CD4-positive, alpha-beta T cell treated with Interferon alpha-2 for 1 hour (primary cell): ENCODE results near the gene NSUN5.
"Not testable (repeated sequence)": the region's sequence is repeated elsewhere in the genome, so short reads cannot be mapped to it uniquely, and the experiment has no call there.

Experiments
- DNase-seq, 2 donors: peaks; one replicate each; pipeline ENCODE4 v3.0.0-alpha.2; 2020 to 2022

NSUN5 gene

DNA sequence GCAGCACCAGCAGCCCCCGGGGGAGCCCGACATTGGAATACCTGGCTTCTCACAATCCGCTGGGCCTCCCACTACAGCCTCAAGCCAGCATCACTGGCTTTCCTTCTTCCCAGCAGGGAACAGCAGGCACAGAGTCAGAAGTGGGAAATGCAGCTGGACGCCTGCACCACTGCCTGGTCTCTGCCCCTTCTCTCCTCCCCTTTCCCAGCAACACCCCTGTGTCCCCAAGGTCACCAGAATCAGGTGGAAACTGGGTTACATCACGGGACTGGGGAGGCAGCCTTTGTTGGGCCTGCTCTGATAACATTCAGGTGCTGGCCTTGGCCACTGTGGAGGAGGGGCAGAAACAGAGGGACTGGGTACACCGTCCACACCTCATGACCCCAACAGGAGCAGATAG is 16.8 kb upstream of the NSUN5 start:
- not testable (repeated sequence) for DNase-seq

DNA sequence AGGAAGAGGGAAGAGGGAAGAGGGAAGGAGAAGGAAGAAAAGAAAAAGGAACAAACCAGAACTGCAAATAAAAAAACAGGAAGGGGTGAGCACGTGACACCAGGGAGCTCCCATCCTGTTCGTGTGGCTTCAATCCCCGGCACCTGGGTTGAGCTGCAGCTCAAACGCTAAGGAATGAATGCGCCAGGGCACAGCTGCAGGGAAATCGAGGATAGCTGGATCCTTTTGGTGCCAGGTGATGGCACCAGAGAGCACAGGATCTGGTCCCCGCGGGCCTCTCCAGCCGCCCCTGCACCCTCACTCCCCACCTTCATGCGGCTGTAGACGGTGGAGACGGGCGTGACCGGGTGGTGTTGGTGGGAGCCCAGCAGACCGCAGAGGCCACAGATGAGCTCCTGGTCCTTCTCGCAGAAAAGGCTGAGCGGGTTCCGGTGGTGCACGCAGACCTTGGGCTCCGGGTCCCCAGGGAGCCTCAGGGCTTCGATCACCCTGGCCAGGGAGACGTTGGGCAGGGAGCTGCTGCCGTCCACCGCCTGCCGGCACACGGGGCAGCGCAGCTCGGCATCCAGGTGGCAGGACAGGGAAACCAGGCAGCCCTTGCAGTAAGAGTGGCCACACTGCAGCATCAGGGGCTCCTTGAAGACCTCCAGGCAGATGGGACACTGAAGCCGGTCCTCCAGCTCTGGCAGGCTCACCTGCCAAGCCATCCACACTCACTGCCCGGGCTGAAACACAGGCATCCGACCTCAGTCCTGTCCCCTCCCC is 15.6 kb upstream of the NSUN5 start:
- peak; percentile 31 to 55 for DNase-seq

DNA sequence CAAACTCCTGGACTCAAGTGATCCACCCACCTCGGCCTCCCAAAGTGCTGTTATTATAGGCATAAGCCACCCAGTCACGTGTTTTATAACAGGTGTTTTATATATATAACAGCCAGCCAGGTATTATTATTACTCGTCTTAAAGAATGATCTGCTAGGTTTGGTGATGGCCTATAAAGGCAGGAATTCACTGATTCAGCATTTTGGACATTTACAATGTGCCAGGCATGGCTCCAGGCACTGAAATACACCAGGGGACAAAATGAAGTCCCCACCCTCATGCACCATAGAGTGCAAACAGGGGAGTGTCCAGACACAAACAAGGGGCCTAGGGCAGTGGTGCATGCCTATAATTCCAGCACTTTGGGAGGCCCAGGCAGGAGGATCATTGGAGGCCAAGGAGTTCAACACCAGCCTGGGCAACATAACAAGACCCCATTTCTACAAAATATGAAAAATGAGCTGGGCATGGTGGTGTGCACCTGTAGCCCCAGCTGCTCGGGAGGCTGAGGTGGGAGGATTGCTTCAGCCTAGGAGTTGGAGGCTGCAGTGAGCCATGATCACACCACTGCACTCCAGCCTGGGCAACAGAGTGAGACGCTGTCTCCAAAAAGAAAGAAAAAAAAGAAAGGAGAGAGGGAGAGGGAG is 14.9 kb upstream of the NSUN5 start:
- not testable (repeated sequence) for DNase-seq

DNA sequence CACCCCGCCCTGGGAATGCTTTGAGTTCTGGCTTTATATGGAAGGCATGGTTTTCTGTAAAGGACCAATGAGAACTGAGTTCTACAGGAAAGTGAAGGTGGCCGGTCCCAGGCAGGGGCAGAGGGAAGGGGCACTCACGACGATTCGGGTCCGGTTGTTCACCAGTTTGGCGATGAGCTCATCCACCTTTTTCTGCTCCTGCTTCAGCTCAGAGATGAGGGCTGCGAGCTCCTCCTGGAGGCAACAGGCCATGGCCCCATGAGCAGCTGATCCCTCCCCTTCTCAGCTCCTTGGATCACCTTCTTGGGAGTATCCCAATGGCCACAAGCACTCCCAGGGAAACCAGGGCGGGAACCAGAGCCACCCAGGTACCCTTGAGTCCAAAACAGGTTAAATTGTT is 11.4 kb upstream of the NSUN5 start:
- not testable (repeated sequence) for DNase-seq

DNA sequence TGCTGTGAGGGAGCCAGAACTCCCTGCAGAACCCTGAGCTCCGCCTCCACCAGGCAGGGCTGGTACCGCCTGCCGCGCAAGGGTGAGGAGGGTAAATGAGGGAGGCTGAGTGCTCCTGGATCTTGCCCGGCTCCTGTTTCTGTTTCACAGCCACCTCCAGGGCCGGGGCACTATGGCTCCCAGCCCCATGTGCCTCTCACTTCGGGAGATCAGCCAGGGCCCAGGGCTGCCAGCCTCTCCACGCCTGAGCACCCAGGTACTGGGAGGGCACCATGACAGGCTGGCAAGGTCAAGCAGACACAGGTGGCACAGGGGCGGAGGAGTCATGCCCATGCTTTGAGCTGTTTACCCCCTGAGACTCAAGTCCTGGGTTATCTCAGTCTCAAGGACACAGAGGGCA is 10.9 kb upstream of the NSUN5 start:
- not testable (repeated sequence) for DNase-seq

DNA sequence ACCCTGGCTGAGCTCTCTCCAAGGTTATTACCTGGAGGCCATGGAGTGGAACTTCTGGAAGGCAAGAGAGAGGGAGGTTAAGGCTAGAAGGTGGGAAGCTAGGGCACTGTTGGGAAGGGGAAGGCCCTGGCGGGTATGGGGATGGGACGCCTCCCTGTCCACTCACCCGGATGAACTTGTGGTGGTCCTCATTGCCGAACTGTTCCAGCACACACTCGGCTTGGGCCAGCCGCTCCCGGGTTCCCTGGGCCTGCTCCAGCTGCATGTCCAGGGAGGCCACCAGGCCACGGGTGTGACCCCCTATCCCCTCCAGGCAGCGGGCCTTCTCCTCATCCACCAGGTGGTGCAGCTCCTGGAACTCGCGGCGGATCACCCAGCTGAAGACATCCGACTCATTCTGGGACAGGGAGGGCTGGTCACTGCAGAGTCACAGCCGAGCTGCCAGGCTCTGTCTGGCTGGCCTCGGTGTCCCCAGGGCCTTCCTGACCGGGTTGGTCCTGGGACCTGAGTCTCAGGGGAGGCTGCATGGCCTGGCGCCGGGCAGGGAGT is 10.1 kb upstream of the NSUN5 start:
- DNase-seq, result not testable (repeated sequence)

DNA sequence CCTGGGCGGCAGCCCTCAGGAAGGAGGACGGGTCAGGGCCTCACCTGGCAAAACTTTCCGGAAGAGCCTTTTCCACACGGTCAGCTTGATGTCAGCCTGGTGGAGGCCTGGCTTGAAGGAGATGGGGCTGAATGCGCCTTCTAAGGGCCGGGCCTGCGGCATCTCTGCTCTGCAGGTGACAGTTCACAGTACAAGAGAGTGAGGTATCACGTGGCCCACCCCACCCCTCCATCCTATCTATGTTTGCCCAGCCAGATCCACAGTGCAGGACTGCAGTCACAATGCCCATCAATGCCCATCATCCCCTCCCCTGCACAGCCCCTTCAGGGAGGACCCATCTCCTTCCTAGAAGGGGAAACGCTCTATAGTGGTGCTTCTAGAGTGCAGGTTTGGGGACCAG is 7.9 kb upstream of the NSUN5 start:
- no peak for DNase-seq

DNA sequence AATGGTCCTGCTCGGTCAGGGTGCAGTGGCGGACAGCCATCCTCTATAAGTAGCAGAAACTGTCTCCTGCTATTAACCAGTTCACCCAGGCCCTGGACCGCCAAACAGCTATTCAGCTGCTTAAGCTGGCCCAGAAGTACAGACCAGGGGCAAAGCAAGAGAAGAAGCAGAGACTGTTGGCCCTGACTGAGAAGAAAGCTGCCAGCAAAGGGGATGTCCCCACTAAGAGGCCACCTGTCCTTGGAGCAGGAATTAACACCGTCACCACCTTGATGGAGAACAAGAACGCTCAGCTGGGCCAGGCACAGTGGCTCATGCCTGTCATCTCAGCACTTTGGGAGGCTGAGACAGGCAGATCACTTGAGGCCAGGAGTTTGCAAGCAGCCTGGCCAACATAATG is 5.6 kb upstream of the NSUN5 start:
- no peak for DNase-seq

DNA sequence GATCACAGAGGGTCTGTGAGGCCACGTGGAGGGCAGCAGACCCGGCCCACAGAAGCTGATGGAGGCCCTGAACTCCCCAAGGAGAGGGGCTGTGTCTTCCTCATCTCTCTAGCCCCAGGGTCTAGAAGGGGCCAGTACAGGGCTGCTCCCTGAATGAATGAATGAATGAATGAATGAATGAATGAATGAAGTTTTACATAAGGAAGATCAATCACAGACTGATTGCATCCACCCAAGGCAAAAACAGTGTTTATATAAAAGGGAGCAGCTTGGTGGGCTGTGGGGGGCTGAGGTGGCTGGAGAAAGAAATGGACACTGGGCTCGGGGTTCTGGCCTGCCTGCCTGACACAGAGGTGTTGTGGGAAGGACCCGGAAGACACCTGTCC is 4.9 kb upstream of the NSUN5 start:
- no peak for DNase-seq

DNA sequence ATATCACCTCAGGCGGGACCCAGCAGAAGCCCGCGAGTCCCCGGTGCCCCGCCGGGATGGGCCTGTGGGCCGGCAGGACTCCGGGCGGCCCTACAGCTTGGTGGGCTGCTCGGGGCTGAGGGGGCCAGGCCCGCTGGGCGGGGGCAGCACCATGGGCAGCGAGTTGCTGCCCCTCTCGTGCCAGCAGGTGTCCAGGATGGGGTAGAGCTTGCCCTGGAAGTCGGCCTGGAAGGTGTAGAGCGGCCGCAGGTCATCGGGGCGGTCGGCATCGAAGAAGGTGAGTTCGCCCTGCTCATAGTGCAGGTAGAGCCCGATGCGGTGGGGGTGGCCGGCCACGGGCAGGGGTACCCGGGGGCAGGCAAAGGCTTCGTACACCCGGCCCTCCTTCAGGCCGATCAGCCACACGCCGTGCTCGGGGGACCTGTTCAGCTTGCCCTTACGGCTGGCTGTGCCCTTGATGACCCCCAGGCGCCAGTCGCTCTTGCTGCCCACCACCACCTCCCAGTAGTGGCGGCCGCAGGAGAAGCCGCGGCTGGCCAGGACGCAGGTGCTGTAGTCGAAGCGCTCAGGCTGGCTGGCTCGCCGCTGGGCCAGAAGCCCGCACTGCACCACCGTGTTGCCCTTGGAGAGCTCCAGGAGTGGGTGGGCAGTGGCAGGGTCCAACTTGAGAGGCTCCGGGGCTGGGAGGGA is 4.3 kb upstream of the NSUN5 start:
- no peak for DNase-seq

DNA sequence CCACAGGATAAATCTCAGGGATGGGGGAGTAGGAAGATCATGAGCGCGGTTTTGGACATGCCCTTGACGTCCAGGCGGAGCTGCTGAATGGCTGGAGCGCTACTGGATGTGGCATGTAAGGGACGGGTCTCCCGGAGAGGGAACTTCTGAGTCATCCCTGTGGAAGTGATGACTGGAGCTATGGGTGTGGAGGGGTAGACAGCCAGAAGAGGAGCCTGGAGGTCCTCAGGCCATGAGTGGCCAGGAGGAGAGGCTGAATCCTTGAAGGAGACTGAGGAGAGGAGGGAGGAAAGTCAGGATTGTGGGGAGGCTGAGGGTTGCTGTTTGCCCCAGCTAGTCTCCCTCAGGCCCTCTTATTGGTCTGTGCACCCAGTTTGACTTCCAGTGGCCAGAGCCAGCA is 2.8 kb upstream of the NSUN5 start:
- DNase-seq, result not testable (repeated sequence)

DNA sequence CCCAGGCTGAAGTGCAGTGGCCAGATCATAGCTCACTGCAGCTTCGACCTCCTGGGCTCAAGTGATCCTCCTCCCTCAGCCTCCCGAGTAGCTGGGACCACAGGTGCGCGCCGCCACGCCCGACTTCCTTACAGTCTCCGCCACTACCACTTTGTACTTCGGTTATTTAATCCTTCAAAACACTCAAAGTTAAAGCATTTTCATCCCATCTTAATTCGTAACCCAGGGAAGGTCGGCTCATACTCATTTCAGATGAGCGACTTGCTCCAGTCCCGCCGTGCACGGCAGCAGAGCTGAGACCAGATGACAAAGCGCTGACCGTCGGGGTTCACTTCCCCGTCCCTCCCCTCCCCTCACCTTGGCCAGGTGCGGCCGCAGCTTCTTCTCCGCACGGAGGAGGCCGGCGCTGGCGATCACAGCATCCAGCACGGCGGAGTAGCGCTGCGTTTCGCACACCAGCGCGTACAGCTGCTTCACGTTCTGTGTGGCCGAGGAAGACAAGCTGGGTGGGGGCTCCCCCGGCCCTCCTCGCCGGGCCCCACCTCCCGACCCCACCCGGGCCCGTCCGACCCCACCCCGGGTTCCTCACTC is 457 bp downstream of the NSUN5 start:
- DNase-seq, result no peak

DNA sequence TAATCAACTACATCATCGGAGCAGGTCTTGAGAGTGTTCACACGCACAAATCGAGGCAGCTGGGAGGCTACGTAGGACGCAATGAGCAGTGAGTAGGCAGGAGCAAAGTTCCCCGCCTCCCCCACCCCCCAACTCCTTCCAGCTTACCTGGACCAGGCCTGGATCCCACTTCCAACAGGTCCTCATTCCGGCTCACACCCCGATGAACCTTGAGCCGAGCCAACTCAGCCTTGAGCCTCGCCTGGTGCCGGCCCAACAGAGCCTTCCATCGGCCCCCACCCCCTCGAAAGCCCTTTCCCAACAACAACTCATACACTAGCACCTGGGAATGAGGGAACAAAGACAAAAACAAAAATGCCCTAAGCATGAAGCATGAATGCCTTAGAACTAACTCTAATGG is 1.2 kb downstream of the NSUN5 start:
- no peak for DNase-seq

DNA sequence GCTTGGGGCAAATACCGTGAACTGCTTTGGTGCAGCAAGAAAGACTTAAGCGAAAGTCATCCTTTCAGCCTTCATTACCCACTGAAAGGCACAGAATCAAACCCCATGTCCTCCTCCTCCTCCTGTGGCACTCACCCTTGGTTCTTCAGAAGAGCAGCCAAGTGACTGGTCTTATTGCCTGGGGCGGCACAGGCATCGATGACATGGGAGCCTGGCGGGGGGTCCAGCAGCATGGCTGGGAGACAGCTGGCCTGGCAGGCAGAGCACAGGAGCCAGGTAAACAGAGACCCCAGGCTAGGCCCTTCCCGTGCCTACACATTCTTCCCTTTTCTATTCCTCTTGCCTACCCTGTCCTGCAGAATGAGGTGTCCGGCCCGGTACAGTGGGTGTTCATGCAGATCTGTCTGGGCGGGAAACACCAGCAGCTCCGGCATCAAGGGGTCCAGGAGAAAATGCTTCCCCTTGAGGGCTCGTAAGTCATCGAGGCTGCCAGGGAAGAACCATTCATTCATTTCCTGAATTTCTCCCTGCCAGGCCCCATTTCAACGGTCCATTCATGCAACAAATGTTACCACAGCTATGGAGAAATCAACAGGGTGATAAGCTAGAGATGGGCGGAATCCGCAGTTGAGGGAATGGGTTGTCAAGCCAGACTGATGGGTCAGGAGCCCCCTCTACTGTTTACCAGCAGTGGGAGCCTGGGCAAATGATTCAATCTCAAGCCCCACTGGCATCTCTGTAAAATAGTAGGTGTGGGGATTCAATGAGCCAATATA is 3.8 kb downstream of the NSUN5 start:
- not testable (repeated sequence) for DNase-seq

DNA sequence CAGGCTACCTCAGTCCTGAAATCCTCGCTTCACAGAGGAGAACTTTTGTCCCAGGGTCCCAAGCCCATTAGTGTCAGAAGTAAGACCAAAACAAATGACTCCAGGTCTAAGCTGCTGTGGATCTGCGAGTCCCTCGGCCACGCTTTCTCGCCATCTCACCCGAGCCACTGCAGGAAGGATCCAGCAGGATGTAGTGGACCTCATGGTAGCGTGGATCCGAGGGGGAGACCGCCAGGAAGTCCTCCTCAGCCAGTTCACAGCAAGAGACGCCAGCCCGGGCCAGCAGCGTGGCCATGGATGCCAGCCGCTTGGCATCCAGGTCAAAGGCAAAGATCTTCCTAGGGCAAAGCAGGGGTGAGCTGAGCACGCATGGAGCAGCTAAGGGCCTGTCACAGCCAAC is 4.6 kb downstream of the NSUN5 start:
- DNase-seq, result no peak

DNA sequence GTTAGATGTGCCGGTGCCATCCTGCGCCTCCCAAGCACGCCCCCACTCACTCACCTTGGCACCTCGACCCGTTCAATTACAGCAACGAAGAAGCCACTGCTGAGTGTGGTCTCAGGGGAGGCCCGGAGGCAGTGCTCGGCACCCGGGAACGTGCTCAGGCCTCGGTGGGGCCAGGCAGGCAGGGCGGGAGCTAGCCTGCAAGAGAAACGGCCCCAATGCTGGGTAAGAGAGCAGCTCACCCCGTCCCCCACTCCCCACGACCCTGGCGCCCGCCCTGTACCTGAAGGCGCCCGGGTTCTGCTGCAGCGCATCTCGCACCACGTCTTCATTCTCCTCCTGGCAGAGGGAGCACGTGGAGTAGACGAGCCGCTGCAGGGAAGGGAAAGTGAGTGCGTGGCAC is 5.1 kb downstream of the NSUN5 start:
- DNase-seq, result no peak

DNA sequence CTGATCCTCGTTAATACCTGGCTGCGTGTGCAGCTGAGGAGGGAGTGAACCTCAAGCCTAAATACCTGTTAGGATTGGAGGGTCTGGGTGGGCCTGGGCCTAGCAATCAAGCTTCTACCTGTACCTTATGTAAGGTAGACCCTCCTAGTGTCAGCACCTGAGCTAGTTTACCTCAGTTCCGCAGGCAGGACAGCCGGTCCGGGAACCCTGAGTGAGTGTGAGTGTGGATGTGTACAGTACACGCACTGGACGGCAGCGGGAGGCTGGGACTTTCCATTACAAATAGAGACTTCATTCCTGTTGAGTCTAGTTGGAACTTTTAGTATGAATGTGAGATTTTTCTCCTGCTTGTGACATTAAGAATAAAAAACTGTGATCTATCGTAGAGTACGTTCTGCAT is 5.8 kb downstream of the NSUN5 start:
- not testable (repeated sequence) for DNase-seq

DNA sequence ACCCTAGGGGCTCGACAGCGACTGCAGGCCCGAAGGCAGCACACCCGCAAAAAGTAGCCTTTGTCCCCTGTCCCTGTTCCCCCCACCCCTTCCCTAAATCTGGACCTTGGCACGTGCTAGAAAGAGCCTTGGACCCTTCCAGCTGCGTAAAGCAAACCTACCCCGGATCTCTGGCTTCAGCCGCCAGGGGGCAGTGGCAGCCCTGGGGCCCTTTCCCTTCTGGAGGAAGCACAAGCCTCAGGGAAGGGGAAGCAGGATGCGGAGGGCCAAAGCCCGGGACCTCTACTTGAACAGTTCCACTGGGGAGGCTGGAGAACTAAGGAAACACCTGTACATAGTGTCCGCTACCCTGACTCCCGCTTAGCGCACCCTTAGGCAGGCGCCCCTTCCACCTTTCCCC is 7.5 kb downstream of the NSUN5 start:
- DNase-seq, result not testable (repeated sequence)

DNA sequence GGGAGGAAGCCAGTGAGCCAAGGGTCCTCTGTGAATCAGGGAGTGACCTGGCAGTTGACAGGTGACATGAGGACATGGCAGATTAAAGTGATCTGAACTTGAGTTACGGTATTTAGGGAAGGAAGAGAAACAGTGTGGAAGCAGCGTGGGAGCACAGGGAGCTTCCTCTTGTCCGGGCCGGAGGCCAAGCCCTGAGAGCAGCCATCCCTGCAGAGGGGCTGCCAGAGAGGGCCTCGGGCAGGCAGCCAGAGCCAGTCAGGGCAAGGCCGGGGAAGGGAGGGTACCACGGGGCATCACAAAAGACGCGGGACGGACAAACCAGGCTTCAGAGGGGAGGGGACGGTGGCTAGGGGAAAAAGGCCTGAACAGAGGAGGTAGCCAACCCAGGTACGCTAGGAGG is 8.8 kb downstream of the NSUN5 start:
- not testable (repeated sequence) for DNase-seq

DNA sequence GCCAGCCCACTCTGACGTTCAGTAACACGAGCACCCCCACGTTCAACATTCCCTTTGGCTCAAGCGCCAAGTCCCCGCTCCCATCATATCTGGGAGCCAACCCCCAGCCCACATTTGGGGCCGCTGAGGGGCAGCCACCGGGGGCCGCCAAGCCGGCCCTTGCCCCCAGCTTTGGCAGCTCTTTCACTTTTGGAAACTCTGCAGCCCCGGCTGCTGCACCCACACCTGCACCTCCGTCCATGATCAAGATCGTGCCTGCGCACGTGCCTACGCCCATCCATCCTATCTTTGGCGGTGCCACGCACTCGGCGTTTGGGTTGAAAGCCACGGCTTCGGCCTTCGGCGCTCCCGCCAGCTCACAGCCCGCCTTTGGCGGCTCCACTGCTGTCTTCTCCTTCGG is 10.9 kb downstream of the NSUN5 start:
- DNase-seq, result not testable (repeated sequence)

DNA sequence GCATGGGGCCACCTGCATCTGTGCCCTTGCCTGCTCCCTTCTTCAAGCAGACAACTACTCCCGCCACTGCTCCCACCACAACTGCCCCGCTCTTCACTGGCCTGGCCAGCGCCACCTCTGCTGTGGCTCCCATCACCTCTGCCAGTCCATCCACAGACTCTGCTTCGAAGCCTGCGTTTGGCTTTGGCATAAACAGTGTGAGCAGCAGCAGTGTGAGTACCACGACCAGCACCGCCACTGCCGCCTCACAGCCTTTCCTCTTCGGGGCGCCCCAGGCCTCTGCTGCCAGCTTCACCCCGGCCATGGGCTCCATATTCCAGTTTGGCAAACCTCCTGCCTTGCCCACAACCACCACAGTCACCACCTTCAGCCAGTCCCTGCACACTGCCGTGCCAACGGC is 11.4 kb downstream of the NSUN5 start:
- DNase-seq, result not testable (repeated sequence)

DNA sequence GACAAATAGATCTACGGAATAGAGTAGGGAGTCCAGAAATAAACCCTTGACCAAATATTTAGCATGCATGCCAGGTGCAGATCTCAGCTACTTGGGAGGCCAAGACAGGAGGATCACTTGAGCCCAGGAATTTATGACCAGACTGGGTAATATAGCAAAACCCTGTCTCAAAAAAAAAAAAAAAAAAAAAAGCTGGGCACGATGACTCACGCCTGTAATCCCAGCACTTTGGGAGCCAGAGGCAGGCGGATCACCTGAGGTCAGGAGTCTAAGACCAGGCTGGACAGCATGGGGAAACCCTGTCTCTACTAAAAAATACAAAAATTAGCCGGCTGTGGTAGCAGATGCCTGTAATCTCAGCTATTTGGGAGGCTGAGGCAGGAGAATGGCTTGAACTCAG is 31.4 kb downstream of the NSUN5 start:
- not testable (repeated sequence) for DNase-seq

DNA sequence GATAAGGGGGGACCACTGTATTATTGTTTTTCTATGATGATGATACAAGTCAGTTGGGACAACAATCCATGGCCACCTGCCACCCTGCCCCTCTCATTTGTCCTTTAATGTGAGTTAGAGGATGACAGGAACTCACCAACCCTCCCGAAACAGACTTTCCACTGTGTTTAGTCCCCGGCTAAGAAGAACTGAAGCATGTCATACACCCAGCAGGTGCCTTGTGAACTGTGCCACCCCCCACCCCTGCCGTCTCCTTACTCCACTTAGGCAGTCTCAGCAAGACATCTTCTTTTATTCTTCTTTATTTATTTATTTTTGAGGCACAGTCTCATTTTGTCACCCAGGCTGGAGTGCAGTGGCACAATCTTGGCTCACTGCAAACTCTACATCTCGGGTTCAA is 40.8 kb downstream of the NSUN5 start:
- DNase-seq, result not testable (repeated sequence)
